Activated CD8-positive, alpha-beta memory T cell treated with anti-CD3 and anti-CD28 coated beads, Interleukin-2, amount 10 ng/mL, durations not matched to agents 7 days and 5 days (primary cell): ENCODE results near the gene TTC3. TPM values are rescaled to one million over a fixed set of nuclear protein-coding genes. Genes with fewer than 3 reads are reported as not detected.

ENCODE experiments used
- ATAC-seq: fragments of 150-1000 bp; cut with Tn5 transposase; one replicate; pipeline ENCODE4 v1.10.0; 2021; ENCODE audit warnings: moderate library complexity
- CTCF ChIA-PET: fragments of 350-600 bp; sonication (Branson Sonifier 250); formaldehyde crosslinking; loops from one replicate; lab custom pipeline; 2021; ENCODE audit warnings: antibody characterized with exemption; lab: Charles Lee
- DNase-seq: peaks from one replicate; pipeline ENCODE4 v3.0.0-alpha.2; 2020
- H3K27ac Mint-ChIP-seq: one replicate; pipeline ENCODE4 v1.8.0; 2021; ENCODE audit warnings: mild to moderate bottlenecking, mixed read lengths
- H3K27me3 Mint-ChIP-seq: one replicate; pipeline ENCODE4 v1.8.0; 2021; ENCODE audit warnings: mixed read lengths
- H3K36me3 Mint-ChIP-seq: one replicate; pipeline ENCODE4 v1.8.0; 2021; ENCODE audit warnings: mild to moderate bottlenecking, mixed read lengths
- H3K4me1 Mint-ChIP-seq: one replicate; pipeline ENCODE4 v1.8.0; 2021; ENCODE audit warnings: mixed read lengths
- H3K4me3 Mint-ChIP-seq: one replicate; pipeline ENCODE4 v1.8.0; 2021; ENCODE audit warnings: mild to moderate bottlenecking, moderate library complexity, mixed read lengths
- H3K9me3 Mint-ChIP-seq: one replicate; pipeline ENCODE4 v1.8.0; 2022; ENCODE audit warnings: low read depth, mixed read lengths
- total RNA-seq, 2 experiments: library from RNA; stranded (reverse); gene quantifications; one replicate each; pipeline ENCODE4 v1.2.3, GENCODE V29; 2021

Gene TTC3
- total RNA-seq, 2 experiments from 2014 or later = 44.0 to 55.0 TPM

DNA sequence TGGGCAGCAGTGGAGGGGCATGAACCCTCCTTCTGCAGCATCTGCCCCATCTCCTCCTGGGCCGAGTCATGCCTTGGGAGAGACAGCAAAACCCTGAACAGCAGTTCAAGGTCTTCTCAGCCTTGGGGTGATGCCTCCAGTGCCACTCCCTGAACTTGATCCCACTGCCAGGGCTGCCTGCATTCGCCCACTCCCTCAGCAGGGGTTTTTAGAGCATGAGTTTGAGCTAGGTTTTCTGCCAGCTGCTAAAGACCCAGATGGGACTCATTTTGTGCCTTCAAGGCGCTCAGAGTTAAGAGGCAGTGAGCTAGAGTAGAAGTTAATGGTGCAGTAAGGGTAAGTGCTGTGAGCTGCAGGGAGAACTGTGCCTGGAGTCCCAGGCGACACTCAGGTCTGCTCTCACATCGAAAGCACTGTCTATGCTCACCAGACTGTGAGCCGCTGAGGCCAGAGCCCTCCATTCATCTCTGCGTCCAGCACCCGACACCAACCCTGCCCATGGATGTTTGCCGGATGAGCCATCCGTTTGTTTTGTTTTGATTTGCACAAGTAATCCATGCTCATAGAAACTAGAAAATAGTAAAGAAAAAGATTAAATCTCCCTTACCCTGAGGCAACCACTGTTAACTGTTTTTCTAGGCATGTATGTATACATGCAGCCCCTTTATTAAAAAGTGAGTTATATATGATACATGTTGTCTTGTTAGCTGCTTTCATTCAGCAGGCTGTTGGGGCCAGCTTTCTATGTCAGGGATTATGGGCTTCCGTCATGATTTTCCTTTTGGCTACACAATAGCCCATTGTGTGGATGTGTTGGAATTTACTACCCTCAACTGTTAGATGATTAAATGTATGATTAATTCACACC is 126.2 kb downstream of the TTC3 start:
- Mint-ChIP-seq H3K36me3 (peaks cover 14% of the 10 kb centered on the region), H3K27ac (no peak overlapping the region), H3K4me1 (no peaks in the 10 kb centered on the region), H3K4me3 (no peak overlapping the region), H3K9me3 (no peaks in the 10 kb centered on the region), H3K27me3 (no peaks in the 10 kb centered on the region)
- no peak for DNase-seq
- ATAC-seq = no peak
- CTCF ChIA-PET = no interaction called here

DNA sequence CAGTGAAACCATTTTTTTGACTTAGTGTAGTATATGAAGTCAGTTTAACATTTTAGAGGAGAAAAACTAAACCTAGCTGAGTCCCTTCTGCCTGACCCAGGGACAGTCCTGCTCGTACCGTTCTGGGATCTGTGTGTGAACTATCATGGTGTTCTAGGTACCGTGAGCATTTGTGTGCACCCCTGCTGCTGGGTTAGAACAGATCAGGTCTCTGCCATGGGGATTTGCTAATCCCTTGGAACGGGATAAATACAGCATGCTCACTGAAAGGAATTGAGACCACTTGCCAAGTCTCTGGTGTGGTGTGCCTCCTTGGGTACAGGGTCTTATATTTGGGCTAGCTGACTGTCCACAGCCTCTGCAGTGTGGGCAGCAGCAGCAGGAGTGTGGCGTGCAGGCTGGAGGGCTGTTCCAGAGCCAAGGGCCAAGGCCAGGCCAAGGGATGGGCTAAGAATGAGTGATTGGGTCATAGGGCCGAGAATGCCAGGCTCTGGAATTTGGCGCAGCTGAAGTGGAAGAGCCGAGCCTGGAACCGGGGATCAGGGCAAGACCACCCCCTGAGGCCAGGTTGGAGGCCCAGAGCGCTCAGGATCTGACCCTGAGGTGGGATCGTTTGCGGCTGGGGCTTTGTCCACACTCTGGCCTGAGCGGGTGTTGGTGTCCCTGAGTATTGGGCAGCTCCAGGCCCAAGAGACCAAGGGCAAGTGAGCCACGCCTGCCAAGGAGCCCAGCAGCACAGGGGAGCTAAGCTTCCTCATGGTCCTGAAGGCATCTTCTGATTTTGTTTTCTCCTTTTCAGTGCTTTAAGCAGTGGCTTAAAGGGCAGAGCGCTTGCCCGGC is 127.8 kb downstream of the TTC3 start:
- no peak overlapping the region for H3K4me3 Mint-ChIP-seq
- no peak for ATAC-seq
- H3K4me1 Mint-ChIP-seq = no peaks in the 10 kb centered on the region
- H3K36me3 Mint-ChIP-seq = peaks cover 9% of the 10 kb centered on the region
- H3K9me3 Mint-ChIP-seq = no peaks in the 10 kb centered on the region
- H3K27me3 Mint-ChIP-seq = no peaks in the 10 kb centered on the region
- CTCF ChIA-PET = no interaction called here
- H3K27ac Mint-ChIP-seq = no peak overlapping the region
- no peak for DNase-seq

GRCh38 chr21:37202221-37203110 is 129.4 kb downstream of the TTC3 start:
- Mint-ChIP-seq H3K27me3 (no peaks in the 10 kb centered on the region), H3K36me3 (peaks cover 7% of the 10 kb centered on the region), H3K27ac (no peak overlapping the region), H3K9me3 (no peaks in the 10 kb centered on the region), H3K4me3 (no peak overlapping the region), H3K4me1 (peaks cover 6% of the 10 kb centered on the region)
- DNase-seq (no peak), ATAC-seq (no peak)
- CTCF ChIA-PET = no interaction called here

GRCh38 chr21:37204580-37204979 is 131.5 kb downstream of the TTC3 start:
- Mint-ChIP-seq H3K27ac (no peak overlapping the region), H3K9me3 (no peaks in the 10 kb centered on the region), H3K27me3 (no peaks in the 10 kb centered on the region), H3K4me1 (peaks cover 17% of the 10 kb centered on the region), H3K4me3 (no peak overlapping the region), H3K36me3 (peaks cover 7% of the 10 kb centered on the region)
- DNase-seq = no peak
- CTCF ChIA-PET = no interaction called here
- ATAC-seq = no peak

GRCh38 chr21:37206496-37206895 is 133.4 kb downstream of the TTC3 start:
- no peak for ATAC-seq
- Mint-ChIP-seq H3K36me3 (peaks cover 5% of the 10 kb centered on the region), H3K27me3 (no peaks in the 10 kb centered on the region), H3K4me3 (no peak overlapping the region), H3K4me1 (peaks cover 17% of the 10 kb centered on the region), H3K27ac (no peak overlapping the region), H3K9me3 (no peaks in the 10 kb centered on the region)
- CTCF ChIA-PET = no interaction called here
- no peak for DNase-seq

DNA sequence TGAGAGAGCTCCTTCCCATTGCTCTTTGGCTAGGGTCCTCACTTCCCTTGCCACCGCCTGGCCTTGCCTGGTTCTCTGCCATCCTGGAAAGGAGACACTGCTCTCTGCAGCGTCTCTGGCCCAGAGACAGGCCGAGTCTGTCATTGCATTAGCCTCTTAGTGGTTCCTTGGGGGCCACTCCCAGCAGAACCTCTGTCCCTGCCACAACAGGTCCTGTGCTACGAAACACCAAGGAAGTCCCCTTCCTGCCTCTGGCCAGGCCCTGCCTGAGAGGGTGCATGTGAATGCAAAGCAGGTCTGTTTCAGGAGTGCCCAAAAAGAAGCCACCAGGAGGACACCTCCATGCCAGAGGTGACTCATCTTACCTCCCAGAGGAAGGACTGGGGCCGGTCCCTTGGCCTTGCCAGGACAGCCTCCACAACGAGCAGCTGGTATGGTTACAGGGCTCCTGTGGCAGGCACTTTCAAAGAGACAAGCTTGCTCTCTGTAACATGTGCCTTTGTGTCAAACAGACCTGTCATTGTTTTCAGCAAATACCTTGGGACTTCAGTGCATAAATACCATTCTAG is 134.5 kb downstream of the TTC3 start:
- peaks cover 3% of the 10 kb centered on the region for H3K27me3 Mint-ChIP-seq
- no peaks in the 10 kb centered on the region for H3K9me3 Mint-ChIP-seq
- ATAC-seq = peak; percentile 58
- H3K4me3 Mint-ChIP-seq = peak overlapping the region; percentile 11
- no peak for DNase-seq
- peaks cover 17% of the 10 kb centered on the region for H3K4me1 Mint-ChIP-seq
- CTCF ChIA-PET = interaction anchor here (0.7 to 1.2 kb wide), 3 partner anchors 13 to 167 kb away, joined by 3 to 5 read pairs (median 3); no protein-coding TSS in a partner anchor
- H3K36me3 Mint-ChIP-seq = peaks cover 7% of the 10 kb centered on the region
- H3K27ac Mint-ChIP-seq = peak overlapping the region; percentile 67

DNA sequence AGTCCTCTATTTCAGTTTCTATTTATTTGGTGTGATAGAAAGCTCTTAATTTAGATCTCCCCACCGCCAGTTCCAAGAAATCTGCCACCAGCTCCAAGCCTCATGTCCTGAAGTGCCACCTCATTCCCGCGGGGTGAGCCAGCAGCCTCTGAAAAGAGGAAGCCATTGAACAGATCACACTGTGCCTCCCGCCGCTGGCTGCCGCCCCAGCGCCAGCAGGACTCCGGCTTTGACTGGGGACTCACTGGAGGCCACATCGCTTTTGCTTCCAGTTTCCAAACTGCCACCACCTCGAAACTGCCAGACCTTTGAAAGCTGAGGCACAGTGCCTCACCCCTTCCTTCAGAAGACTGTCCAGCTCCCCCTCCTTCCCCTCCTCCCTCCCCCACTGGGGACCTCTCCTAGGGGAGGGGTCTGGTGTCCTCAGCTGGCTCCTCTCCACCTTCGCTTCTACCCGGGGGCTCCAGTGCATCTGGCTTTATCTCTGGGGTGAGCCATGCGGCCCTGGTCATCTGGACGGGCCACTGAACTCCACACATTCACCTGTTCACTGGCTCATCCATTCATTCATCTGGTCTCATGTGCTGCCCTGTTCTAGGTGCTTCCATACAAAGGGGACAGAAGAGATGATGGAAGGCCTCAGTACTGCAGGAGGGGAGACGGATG is 135.1 kb downstream of the TTC3 start:
- H3K4me1 Mint-ChIP-seq = peaks cover 17% of the 10 kb centered on the region
- peak overlapping the region; percentile 67 for H3K27ac Mint-ChIP-seq
- peak overlapping the region; percentile 11 for H3K4me3 Mint-ChIP-seq
- ATAC-seq (peak; percentile 82), DNase-seq (peak; percentile 61)
- H3K36me3 Mint-ChIP-seq = peaks cover 5% of the 10 kb centered on the region
- H3K27me3 Mint-ChIP-seq = peaks cover 3% of the 10 kb centered on the region
- CTCF ChIA-PET = interaction anchor here (0.7 to 1.2 kb wide), 3 partner anchors 13 to 166 kb away, joined by 3 to 5 read pairs (median 3); no protein-coding TSS in a partner anchor
- no peaks in the 10 kb centered on the region for H3K9me3 Mint-ChIP-seq

- no peak overlapping the region for H3K4me3 Mint-ChIP-seq
- ATAC-seq (no peak), DNase-seq (no peak)
- CTCF ChIA-PET = no interaction called here
- no peak overlapping the region for H3K27ac Mint-ChIP-seq
- no peaks in the 10 kb centered on the region for H3K9me3 Mint-ChIP-seq
- H3K4me1 Mint-ChIP-seq = peaks cover 17% of the 10 kb centered on the region
- H3K36me3 Mint-ChIP-seq = peaks cover 5% of the 10 kb centered on the region
- H3K27me3 Mint-ChIP-seq = peaks cover 3% of the 10 kb centered on the region
Measured at GRCh38 chr21:37208741-37209225, 135.7 kb downstream of the TTC3 start.

- Mint-ChIP-seq H3K27me3 (peaks cover 3% of the 10 kb centered on the region), H3K4me3 (no peak overlapping the region), H3K4me1 (peaks cover 17% of the 10 kb centered on the region), H3K9me3 (no peaks in the 10 kb centered on the region), H3K27ac (no peak overlapping the region), H3K36me3 (peaks cover 3% of the 10 kb centered on the region)
- ATAC-seq (no peak), DNase-seq (no peak)
- CTCF ChIA-PET = no interaction called here
Measured at GRCh38 chr21:37210130-37210529, 137.1 kb downstream of the TTC3 start.

DNA sequence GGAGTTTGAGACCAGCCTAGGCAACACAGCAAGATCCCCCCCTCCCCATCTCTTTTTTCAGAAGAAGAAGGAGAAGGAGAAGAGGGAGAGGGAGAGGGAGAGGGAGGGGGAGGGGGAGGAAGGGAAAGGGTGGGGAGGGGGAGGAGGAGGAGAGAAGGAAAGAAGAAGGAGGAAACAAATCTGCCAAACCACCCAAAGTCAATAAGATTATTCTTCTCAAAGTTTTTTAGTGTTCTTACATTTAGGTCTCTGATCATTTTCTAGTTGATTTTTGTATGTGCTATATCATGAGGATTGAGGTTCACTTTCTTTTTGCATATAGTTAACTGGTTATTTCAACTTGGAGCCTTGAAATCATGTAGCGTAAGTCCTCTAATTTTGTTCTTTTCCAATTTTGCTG is 137.7 kb downstream of the TTC3 start:
- no peak overlapping the region for H3K4me3 Mint-ChIP-seq
- CTCF ChIA-PET = no interaction called here

GRCh38 chr21:37214952-37215351 is 141.9 kb downstream of the TTC3 start:
- CTCF ChIA-PET = no interaction called here
- no peak for DNase-seq
- ATAC-seq = no peak
- Mint-ChIP-seq H3K36me3 (peaks cover 8% of the 10 kb centered on the region), H3K27me3 (peaks cover 3% of the 10 kb centered on the region), H3K9me3 (no peaks in the 10 kb centered on the region), H3K4me1 (peaks cover 11% of the 10 kb centered on the region), H3K4me3 (no peak overlapping the region), H3K27ac (no peak overlapping the region)

More for the DNA sequence above, 137.7 kb downstream of the TTC3 start:
- no peak overlapping the region for H3K27ac Mint-ChIP-seq
- peaks cover 17% of the 10 kb centered on the region for H3K4me1 Mint-ChIP-seq
- H3K27me3 Mint-ChIP-seq = peaks cover 3% of the 10 kb centered on the region
- peaks cover 3% of the 10 kb centered on the region for H3K36me3 Mint-ChIP-seq
- no peak for DNase-seq
- ATAC-seq = no peak
- H3K9me3 Mint-ChIP-seq = no peaks in the 10 kb centered on the region
